WTC11 (cell line): ENCODE measurements around the gene PRKRA. TPM values are rescaled to one million over a fixed set of nuclear protein-coding genes. Genes with fewer than 3 reads are reported as not detected.

ENCODE experiments used
- ATAC-seq: fragments of 200-7000 bp; cut with Tn5 transposase; 2 replicates; pipeline ENCODE4 v1.10.0; 2021; ENCODE audit warnings: mild to moderate bottlenecking, moderate library complexity
- CTCF ChIA-PET: fragments of 300-600 bp; sonication (Branson Sonifier 250); formaldehyde crosslinking; loops from one replicate; lab custom pipeline; 2021; ENCODE audit warnings: antibody characterized with exemption; lab: Charles Lee
- POLR2A ChIA-PET: fragments of 350-600 bp; sonication (Branson Sonifier 250); formaldehyde crosslinking; loops from one replicate; lab custom pipeline; 2021; ENCODE audit warnings: antibody characterized with exemption; lab: Charles Lee
- DNase-seq: peaks from one replicate; pipeline ENCODE4 v3.0.0; 2021; ENCODE audit warnings: low spot score
- H3K27ac Mint-ChIP-seq: 2 replicates; pipeline ENCODE4 v1.8.0; 2021; ENCODE audit warnings: mixed read lengths
- H3K27me3 Mint-ChIP-seq: 2 replicates; pipeline ENCODE4 v1.8.0; 2021; ENCODE audit warnings: low read depth, mild to moderate bottlenecking, moderate library complexity, mixed read lengths
- H3K36me3 Mint-ChIP-seq: 2 replicates; pipeline ENCODE4 v1.8.0; 2021; ENCODE audit warnings: mixed read lengths
- H3K4me1 Mint-ChIP-seq: 2 replicates; pipeline ENCODE4 v1.8.0; 2022; ENCODE audit warnings: mixed read lengths
- H3K4me3 Mint-ChIP-seq: 2 replicates; pipeline ENCODE4 v1.8.0; 2021; ENCODE audit warnings: mild to moderate bottlenecking, moderate library complexity, mixed read lengths
- H3K9me3 Mint-ChIP-seq: 2 replicates; pipeline ENCODE4 v1.8.0; 2021; ENCODE audit warnings: mixed read lengths
- AR ChIP-seq: fragments of 250-450 bp; sonication (Bioruptor Pico); IDR thresholded peaks from 2 replicates; pipeline ENCODE4 v1.9.0; 2021; ENCODE audit warnings: mild to moderate bottlenecking
- ATF3 ChIP-seq: sonication (generic); formaldehyde crosslinking; conservative IDR thresholded peaks from 2 replicates; pipeline ENCODE4 v1.8.1; 2022; ENCODE audit warnings: mild to moderate bottlenecking, missing genetic modification reagents
- ESRRA ChIP-seq: sonication (generic); formaldehyde crosslinking; IDR thresholded peaks from 2 replicates; pipeline ENCODE4 v1.8.1; 2022; ENCODE audit warnings: mild to moderate bottlenecking, missing genetic modification reagents, borderline replicate concordance
- FOXJ3 ChIP-seq: sonication (generic); formaldehyde crosslinking; IDR thresholded peaks from 2 replicates; pipeline ENCODE4 v1.9.0; 2021; ENCODE audit warnings: missing genetic modification reagents, mild to moderate bottlenecking, borderline replicate concordance
- FOXK1 ChIP-seq: sonication (generic); formaldehyde crosslinking; IDR thresholded peaks from 2 replicates; pipeline ENCODE4 v1.8.0; 2022; ENCODE audit warnings: mild to moderate bottlenecking, moderate library complexity, missing genetic modification reagents
- HMGXB4 ChIP-seq: sonication (generic); formaldehyde crosslinking; IDR thresholded peaks from 2 replicates; pipeline ENCODE4 v1.8.1; 2023; ENCODE audit warnings: mild to moderate bottlenecking, moderate library complexity, missing genetic modification reagents
- JAZF1 ChIP-seq: fragments of 250-450 bp; sonication (Bioruptor Pico); IDR thresholded peaks from 2 replicates; pipeline ENCODE4 v1.9.0; 2021; ENCODE audit warnings: moderate library complexity, mild to moderate bottlenecking, inconsistent platforms
- NFE2L1 ChIP-seq: sonication (generic); formaldehyde crosslinking; IDR thresholded peaks from 2 replicates; pipeline ENCODE4 v1.8.1; 2023; ENCODE audit warnings: missing genetic modification reagents
- PRRX2 ChIP-seq: fragments of 250-450 bp; sonication (Bioruptor Pico); IDR thresholded peaks from 2 replicates; pipeline ENCODE4 v1.8.0; 2021; ENCODE audit warnings: mild to moderate bottlenecking
- STAT6 ChIP-seq: sonication (generic); formaldehyde crosslinking; conservative IDR thresholded peaks from 2 replicates; pipeline ENCODE4 v1.8.1; 2023; ENCODE audit warnings: mild to moderate bottlenecking, low read depth, missing genetic modification reagents, moderate library complexity
- TEAD1 ChIP-seq: sonication (generic); formaldehyde crosslinking; IDR thresholded peaks from 2 replicates; pipeline ENCODE4 v1.8.0; 2022; ENCODE audit warnings: mild to moderate bottlenecking, missing genetic modification reagents
- ZNF396 ChIP-seq: fragments of 250-450 bp; sonication (Bioruptor Pico); IDR thresholded peaks from 2 replicates; pipeline ENCODE4 v1.8.0; 2021; ENCODE audit warnings: mild to moderate bottlenecking, moderate library complexity, borderline replicate concordance
- ZNF532 ChIP-seq: fragments of 250-450 bp; sonication (Bioruptor Pico); IDR thresholded peaks from 2 replicates; pipeline ENCODE4 v1.9.0; 2021; ENCODE audit warnings: mild to moderate bottlenecking, borderline replicate concordance
- ZSCAN18 ChIP-seq: fragments of 250-450 bp; sonication (Bioruptor Pico); IDR thresholded peaks from 2 replicates; pipeline ENCODE4 v2.1.2; 2022; ENCODE audit warnings: mild to moderate bottlenecking, moderate library complexity
- total RNA-seq: library from RNA; stranded (reverse); gene quantifications from 3 replicates; pipeline ENCODE4 v1.2.3, GENCODE V29; 2021

The PRKRA gene
- total RNA-seq, 1 experiment from 2014 or later: 55.4 TPM

GRCh38 chr2:178436662-178437061 is 14.3 kb downstream of the PRKRA start:
- Mint-ChIP-seq H3K9me3 (no peaks in the 10 kb centered on the region), H3K27ac (no peak overlapping the region), H3K27me3 (peaks cover 4% of the 10 kb centered on the region), H3K4me1 (0 out of 2 replicates have a peak, but pooled peaks cover 2% of the 10 kb centered on the region), H3K4me3 (no peak overlapping the region), H3K36me3 (peaks cover 65% of the 10 kb centered on the region)
- TF ChIP-seq STAT6 (CRISPR knock-in tag) (no peak), NFE2L1 (CRISPR knock-in tag) (no peak), ZNF532 (CRISPR knock-in tag) (no peak), FOXK1 (CRISPR knock-in tag) (no peak), AR (no peak), ESRRA (CRISPR knock-in tag) (no peak), TEAD1 (CRISPR knock-in tag) (no peak), HMGXB4 (CRISPR knock-in tag) (no peak), JAZF1 (CRISPR knock-in tag) (no peak), ZNF396 (CRISPR knock-in tag) (no peak), ATF3 (CRISPR knock-in tag) (no peak), FOXJ3 (CRISPR knock-in tag) (no peak), PRRX2 (no peak), ZSCAN18 (CRISPR knock-in tag) (no peak)
- DNase-seq: no peak
- ATAC-seq: no peak
- POLR2A ChIA-PET: no interaction called here
- CTCF ChIA-PET: interaction anchor here (1.9 kb wide), 1 partner anchor 22 kb away, joined by 7 read pairs; no protein-coding TSS in a partner anchor
